Measurements from ENCODE around the gene APOBR.
A peak's percentile ranks its signal among the peaks of the same experiment; 100 is the strongest.
"Not testable (repeated sequence)": the region's sequence is repeated elsewhere in the genome, so short reads cannot be mapped to it uniquely, and the experiment has no call there.

Gene APOBR, protein sequence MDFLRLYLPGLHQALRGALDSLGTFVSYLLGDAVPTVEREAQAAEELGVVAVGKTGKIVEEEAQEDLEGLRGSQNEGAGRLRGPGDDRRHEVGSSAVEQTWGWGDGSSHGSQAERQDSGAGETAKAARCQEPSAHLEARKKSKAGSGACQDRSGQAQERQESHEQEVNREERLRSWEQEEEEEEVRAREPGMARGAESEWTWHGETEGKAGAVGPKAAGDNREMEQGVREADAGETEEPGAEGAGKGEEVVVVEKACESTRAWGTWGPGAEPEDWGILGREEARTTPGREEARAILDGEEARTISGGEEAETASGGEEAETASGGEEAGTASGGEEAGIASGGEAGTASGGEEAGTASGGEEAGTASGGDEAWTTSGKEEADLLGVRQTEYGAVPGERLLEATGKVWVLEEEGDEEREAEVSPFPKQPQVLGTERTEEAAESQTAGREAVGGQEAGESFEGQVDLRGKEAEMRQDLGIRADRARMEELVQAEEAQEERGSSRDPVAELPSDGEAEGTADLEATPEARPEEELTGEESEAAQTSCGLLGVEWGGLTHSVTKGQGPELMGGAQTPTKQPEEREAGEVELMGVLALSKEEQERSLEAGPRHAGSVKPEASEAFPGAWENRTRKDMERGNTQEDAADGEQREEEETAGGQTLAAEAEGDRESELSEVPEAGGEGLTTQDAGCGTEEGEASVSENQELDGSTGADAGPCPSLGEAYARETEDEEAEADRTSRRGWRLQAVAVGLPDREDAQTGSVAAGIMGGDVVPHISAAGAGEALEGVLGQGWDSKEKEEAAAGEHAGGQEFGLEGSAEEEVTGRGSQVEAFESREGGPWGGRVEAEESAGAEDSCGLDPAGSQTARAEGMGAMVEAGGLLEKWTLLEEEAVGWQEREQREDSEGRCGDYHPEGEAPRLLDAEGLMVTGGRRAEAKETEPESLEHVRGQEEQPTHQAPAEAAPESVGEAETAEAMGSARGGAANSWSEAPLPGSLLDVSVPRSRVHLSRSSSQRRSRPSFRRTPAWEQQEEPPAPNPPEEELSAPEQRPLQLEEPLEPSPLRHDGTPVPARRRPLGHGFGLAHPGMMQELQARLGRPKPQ

DNA sequence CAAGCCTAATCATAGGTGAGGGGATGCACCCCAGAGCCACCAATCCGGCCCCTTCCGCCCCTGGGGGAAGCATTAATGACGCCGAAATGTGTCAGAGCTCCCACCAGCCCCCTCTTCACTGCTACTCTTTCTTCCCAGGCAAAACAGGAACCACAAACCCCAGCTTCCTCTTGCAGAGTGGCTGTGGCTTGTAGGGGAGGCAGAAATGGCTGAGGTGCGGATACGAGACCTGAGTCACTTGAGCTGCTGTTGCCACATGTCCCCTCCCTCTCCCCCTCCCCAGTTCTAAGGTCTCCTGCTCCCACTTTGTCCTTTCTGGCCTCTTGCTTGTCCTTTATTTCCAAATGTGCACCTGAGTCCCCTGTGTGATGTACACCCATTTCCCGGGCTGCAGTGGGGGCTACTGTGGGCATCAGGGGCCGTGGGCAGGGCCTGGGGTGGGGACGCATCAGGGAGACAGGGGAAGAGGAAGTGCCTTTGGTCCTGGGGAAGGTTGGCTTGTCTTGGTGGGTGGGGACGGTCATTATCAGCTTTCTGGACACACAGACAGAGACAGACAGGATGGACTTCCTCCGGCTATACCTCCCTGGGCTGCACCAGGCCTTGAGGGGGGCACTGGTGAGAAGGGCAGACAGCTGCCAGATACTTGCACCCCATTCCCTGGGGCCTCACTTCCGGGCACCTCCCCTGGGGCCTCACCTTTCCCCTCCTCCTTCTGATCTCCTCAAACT lies at the start of gene APOBR:
Gene APOBR (plus strand): TSS at position 523 of the 731 bp plus-strand sequence. CDS start 39 bp downstream, at position 562.
- DNase-seq (ENCODE audit: low read depth), result no peak
- no peak within 1 kb of the TSS for H3K4me3 ChIP-seq (ENCODE audit: low read depth, low read length)

GRCh38 chr16:28446388-28446787 lies 48.1 kb upstream of the APOBR start:
- not testable (repeated sequence) for H3K4me3 ChIP-seq (ENCODE audit: low read depth, low read length); DNase-seq (ENCODE audit: low read depth)

GRCh38 chr16:28447081-28447480 lies 47.4 kb upstream of the APOBR start:
- not testable (repeated sequence) for DNase-seq (ENCODE audit: low read depth); H3K4me3 ChIP-seq (ENCODE audit: low read depth, low read length)

- no peak for DNase-seq (ENCODE audit: low read depth)
Measured at GRCh38 chr16:28473714-28474265, 20.7 kb upstream of the APOBR start.

DNA sequence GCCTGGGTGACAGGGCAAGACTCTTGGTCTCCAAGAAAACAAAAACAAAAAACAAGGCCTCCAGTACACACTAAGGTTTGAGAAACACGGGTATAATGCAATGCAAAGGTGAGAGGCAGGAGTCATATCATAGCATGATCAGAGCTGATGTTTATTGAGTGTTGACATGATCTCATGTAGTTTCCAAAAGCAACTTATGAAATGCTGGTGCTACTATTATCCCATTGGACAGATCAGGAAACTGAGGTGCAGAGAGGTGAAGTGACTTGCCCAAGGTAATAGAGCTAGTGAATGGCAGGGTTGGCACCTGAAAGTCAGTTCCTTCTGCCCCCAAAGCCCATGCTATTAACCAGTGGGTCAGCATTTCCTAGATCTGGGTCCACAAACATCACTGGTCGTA lies 19.2 kb upstream of the APOBR start:
- DNase-seq (ENCODE audit: low read depth), result no peak
- no peak overlapping the region for H3K4me3 ChIP-seq (ENCODE audit: low read depth, low read length)

More at GRCh38 chr16:28473714-28474265, 20.7 kb upstream of the APOBR start:
- no peak overlapping the region for H3K4me3 ChIP-seq (ENCODE audit: low read depth, low read length)

DNA sequence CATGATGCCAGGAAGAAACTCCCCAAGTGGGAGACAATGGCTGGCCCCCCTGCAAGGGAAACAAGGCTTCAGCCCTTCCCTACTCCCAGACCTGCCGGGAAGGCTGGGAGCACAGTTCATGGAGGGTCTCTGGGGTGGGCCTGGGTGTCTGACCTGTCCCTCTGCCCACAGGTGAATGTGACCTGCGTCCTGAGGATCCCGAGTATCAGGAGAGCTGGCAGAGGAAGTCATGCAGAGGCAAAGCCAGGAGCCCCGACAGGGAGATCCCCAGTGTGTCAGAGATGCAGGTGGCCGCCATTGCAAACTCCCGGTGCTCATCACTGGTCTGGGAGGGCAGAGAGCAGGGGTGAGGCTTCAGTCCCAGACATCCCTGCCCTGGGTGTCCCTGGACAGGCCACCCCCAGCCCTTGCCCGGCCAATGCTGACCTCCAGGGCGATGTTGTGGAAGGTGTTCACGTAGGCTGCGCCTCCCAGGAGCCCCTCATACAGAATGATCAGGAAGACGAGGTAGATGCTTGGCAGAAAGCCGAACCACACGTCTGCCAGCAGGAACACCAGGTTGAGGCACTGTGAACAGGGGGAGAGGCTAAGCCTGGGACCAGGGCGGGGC lies 17.0 kb upstream of the APOBR start:
- DNase-seq (ENCODE audit: low read depth), result no peak
- no peak overlapping the region for H3K4me3 ChIP-seq (ENCODE audit: low read depth, low read length)

DNA sequence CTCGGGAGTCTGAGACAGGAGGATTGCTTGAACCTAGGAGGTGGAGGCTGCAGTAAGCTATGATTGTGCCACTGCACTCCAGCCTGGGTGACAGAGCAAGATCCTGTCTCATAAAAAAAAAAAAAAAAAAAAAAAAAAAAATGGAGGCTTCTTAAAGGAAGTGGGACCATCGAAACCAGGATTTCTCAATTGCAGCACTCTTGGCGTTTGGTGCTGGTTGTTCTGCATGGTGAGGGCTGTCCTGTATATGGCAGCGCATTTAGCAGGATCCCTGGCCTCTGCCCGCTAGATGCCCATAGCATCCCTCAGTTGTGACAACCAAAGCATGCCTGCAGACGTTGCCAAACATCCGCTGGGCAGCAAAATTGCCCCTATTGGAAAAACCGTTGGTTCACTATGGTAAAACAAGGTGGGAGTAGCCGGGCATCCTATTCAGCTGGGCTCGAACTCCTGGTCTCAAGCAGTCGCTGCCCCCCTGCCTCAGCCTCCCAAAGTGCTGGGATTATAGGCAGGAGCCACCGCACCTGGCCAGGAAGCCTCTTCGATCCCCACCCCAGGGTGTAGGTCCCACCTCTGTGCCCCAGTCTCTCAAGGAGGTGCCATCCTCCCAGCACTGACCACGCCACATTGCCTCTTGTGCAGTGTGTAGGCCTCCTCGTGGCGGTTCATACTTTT lies 15.8 kb upstream of the APOBR start:
- H3K4me3 ChIP-seq (ENCODE audit: low read depth, low read length), result no peak overlapping the region
- no peak for DNase-seq (ENCODE audit: low read depth)

DNA sequence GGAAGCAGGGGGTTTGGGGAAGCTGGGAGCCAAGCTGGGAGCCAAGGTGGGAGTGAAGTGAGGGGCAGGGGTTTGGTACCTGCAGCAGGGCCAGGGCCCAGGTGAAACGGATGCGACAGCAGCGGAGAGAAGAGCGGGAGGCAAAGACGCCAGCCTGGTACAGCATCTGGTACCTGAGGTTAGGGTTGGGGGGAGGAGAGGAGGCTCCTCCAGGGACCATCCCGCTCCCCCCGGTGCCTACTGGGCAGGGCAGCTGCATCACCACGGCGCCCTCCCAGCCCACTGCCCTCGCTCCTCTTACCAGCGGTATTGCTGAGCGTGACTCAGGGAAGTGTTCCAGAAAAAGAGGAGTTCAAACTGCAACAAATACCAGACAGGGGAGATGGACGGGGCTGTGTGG lies 12.4 kb upstream of the APOBR start:
- H3K4me3 ChIP-seq (ENCODE audit: low read depth, low read length), result no peak overlapping the region
- DNase-seq (ENCODE audit: low read depth), result no peak

DNA sequence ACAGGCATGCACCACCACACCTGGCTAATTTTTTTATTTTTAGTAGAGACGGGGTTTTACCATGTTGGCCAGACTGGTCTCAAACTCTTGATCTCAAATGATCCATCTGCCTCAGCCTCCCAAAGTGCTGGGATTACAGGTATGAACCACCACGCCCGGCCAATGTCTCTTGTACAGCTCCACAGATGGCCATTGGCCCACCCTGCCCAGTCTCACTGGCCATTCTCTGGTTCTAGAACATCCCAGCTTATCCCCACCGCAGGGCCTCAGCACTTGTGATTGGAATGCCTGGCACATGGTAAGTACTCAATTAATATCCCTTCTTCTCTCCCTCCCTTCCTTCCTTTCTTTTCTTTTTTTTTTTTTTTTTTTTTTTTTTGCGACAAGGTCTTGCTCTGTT lies 11.1 kb upstream of the APOBR start:
- not testable (repeated sequence) for DNase-seq (ENCODE audit: low read depth); H3K4me3 ChIP-seq (ENCODE audit: low read depth, low read length)

DNA sequence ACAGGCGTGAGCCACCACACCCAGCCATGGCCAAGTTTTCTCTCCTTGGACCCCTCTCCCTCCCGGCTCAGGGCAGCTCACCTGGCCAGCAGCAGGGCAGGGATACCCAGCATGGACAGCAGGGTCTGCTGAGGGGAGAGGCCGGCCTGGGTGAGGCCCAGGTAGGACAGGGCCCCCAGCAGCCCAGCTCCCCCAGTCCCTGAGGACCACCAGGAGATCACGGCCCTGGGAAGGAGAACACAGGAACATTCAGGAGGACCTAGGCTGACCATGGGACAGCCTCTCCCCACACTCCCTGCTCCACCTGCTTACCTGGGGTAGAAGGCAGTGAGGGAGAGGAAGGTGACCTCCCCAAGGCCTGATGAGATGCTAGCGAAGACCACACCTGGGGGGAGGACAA lies 8.2 kb upstream of the APOBR start:
- no peak for DNase-seq (ENCODE audit: low read depth)
- no peak overlapping the region for H3K4me3 ChIP-seq (ENCODE audit: low read depth, low read length)

- H3K4me3 ChIP-seq (ENCODE audit: low read depth, low read length), result peak overlapping the region; percentile 100
- no peak for DNase-seq (ENCODE audit: low read depth)
Measured at GRCh38 chr16:28491230-28491969, 3.0 kb upstream of the APOBR start.

DNA sequence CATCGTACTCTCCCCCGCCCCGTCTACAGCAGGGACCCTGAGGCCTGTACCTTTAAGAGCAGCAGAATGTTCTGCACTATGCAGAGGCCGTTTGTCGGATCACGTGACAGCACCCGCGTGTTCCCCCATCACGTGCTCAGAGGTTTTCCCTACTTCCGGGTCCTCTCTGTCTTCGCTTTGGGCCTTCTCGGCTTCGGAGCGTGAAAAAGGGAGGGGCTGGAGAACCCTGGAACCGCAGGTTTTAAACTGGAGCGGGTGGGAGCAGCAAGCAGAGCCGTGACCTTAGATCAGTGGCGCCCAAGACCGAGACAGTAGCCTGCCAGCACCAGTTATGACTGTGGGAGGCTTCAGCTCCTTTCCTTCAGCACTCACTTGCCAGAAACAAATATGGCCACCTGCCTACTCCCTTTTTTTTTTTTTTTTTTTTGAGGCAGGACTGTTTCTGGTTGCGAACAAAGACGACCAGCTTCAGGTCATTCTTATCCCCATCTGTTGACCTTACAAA lies 2.4 kb upstream of the APOBR start, which contains the start of gene CLN3:
Gene CLN3 (minus strand): TSS at position 105 of the 505 bp plus-strand sequence. CDS start 315 bp downstream, outside the sequence.
- H3K4me3 ChIP-seq (ENCODE audit: low read depth, low read length), result peak within 1 kb of the TSS; percentile 100
- DNase-seq (ENCODE audit: low read depth), result peak; percentile 83

- no peak for DNase-seq (ENCODE audit: low read depth)
- H3K4me3 ChIP-seq (ENCODE audit: low read depth, low read length), result peak overlapping the region; percentile 100
Measured at GRCh38 chr16:28492511-28492910, 1.9 kb upstream of the APOBR start.

- no peak for DNase-seq (ENCODE audit: low read depth)
- no peak overlapping the region for H3K4me3 ChIP-seq (ENCODE audit: low read depth, low read length)
Measured at GRCh38 chr16:28495098-28495793, 803 bp downstream of the APOBR start.

DNA sequence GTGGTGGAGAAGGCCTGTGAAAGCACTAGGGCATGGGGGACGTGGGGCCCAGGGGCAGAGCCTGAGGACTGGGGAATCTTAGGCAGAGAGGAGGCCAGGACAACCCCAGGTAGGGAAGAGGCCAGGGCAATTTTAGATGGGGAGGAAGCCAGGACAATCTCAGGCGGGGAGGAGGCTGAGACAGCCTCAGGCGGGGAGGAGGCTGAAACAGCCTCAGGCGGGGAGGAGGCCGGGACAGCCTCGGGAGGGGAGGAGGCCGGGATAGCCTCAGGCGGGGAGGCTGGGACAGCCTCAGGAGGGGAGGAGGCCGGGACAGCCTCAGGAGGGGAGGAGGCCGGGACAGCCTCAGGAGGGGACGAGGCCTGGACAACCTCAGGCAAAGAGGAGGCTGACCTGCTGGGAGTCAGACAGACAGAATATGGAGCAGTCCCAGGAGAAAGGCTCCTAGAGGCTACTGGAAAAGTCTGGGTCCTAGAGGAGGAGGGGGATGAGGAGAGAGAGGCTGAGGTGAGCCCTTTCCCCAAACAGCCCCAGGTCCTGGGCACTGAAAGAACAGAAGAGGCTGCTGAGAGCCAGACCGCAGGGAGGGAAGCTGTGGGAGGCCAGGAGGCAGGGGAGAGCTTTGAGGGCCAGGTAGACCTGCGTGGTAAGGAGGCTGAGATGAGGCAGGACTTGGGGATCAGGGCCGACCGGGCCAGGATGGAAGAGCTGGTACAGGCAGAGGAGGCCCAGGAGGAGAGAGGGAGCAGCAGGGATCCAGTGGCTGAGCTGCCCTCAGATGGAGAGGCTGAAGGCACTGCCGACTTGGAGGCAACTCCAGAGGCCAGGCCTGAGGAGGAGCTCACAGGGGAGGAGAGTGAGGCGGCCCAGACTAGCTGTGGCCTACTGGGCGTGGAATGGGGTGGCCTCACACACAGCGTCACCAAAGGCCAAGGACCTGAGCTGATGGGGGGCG lies 1.6 kb downstream of the APOBR start:
- DNase-seq (ENCODE audit: low read depth), result no peak
- no peak overlapping the region for H3K4me3 ChIP-seq (ENCODE audit: low read depth, low read length)

GRCh38 chr16:28496844-28497243 lies 2.4 kb downstream of the APOBR start:
- DNase-seq (ENCODE audit: low read depth), result no peak
- no peak overlapping the region for H3K4me3 ChIP-seq (ENCODE audit: low read depth, low read length)

Data from skeletal muscle cell (primary cell).